Measurements from ENCODE around the gene PGP. TPM values are rescaled to one million over a fixed set of nuclear protein-coding genes. Genes with fewer than 3 reads are reported as not detected.

The PGP gene
- total RNA-seq, 1 donor, result 9.8 TPM

GRCh38 chr16:2163211-2163881 lies 51.3 kb downstream of the PGP start:
- no peaks in the 10 kb centered on the region for H3K4me1 ChIP-seq (ENCODE audit: insufficient read depth, low read length)

GRCh38 chr16:2162676-2163118 lies 51.9 kb downstream of the PGP start:
- Histone ChIP-seq H3K27me3 (ENCODE audit: insufficient read depth, low read length) (no peaks in the 10 kb centered on the region), H3K9me3 (ENCODE audit: low read depth, low read length) (no peaks in the 10 kb centered on the region), H3K4me1 (ENCODE audit: insufficient read depth, low read length) (peaks cover 5% of the 10 kb centered on the region), H3K4me3 (ENCODE audit: low read length) (no peak overlapping the region)

More at GRCh38 chr16:2163211-2163881, 51.3 kb downstream of the PGP start:
- no peak overlapping the region for H3K4me3 ChIP-seq (ENCODE audit: low read length)
- no peaks in the 10 kb centered on the region for H3K9me3 ChIP-seq (ENCODE audit: low read depth, low read length)
- no peaks in the 10 kb centered on the region for H3K27me3 ChIP-seq (ENCODE audit: insufficient read depth, low read length)

GRCh38 chr16:2161911-2162310 lies 52.7 kb downstream of the PGP start:
- H3K4me1 ChIP-seq (ENCODE audit: insufficient read depth, low read length), result peaks cover 13% of the 10 kb centered on the region
- H3K4me3 ChIP-seq (ENCODE audit: low read length), result no peak overlapping the region
- no peaks in the 10 kb centered on the region for H3K9me3 ChIP-seq (ENCODE audit: low read depth, low read length)
- no peaks in the 10 kb centered on the region for H3K27me3 ChIP-seq (ENCODE audit: insufficient read depth, low read length)

Other genes with a start within 250 kb of the PGP start
- not detected for gene RNF151, start 248.0 kb downstream of the PGP start, total RNA-seq
- gene TBL3, start 242.8 kb downstream of the PGP start, total RNA-seq, result 6.4 TPM
- not detected for gene NOXO1, start 233.4 kb downstream of the PGP start, total RNA-seq
- 9.0 TPM for gene GFER, start 230.6 kb downstream of the PGP start, total RNA-seq
- 2.9 TPM for gene SYNGR3, start 224.9 kb downstream of the PGP start, total RNA-seq
- 18.6 TPM for gene ZNF598, start 205.0 kb downstream of the PGP start, total RNA-seq
- gene NPW, start 195.1 kb downstream of the PGP start, total RNA-seq, result not detected
- 0.84 TPM for gene NHERF2, start 187.9 kb downstream of the PGP start, total RNA-seq
- gene NTHL1, start 167.0 kb downstream of the PGP start, total RNA-seq, result 3.1 TPM
- 28.3 TPM for gene TSC2, start 166.9 kb downstream of the PGP start, total RNA-seq
- 49.6 TPM for gene PKD1, start 78.9 kb downstream of the PGP start, total RNA-seq
- gene RAB26, start 66.2 kb downstream of the PGP start, total RNA-seq, result not detected
- gene TRAF7, start 59.1 kb downstream of the PGP start, total RNA-seq, result 17.9 TPM
- not detected for gene CASKIN1, start 18.2 kb downstream of the PGP start, total RNA-seq
- 11.0 TPM for gene MLST8, start 9.4 kb downstream of the PGP start, total RNA-seq
- gene BRICD5, start 4.0 kb downstream of the PGP start, total RNA-seq, result 0.84 TPM
- gene E4F1, start 8.8 kb upstream of the PGP start, total RNA-seq, result 14.0 TPM
- gene DNASE1L2, start 21.6 kb upstream of the PGP start, total RNA-seq, result 0.21 TPM
- gene ECI1, start 36.7 kb upstream of the PGP start, total RNA-seq, result 10.5 TPM
- gene RNPS1, start 53.3 kb upstream of the PGP start, total RNA-seq, result 156 TPM
- gene ABCA3, start 125.9 kb upstream of the PGP start, total RNA-seq, result 1.9 TPM
- 1.2 TPM for gene CCNF, start 214.6 kb upstream of the PGP start, total RNA-seq
- not detected for gene TEDC2, start 245.3 kb upstream of the PGP start, total RNA-seq